ENCODE results near the gene STK16. TPM values are rescaled to one million over a fixed set of nuclear protein-coding genes. Genes with fewer than 3 reads are reported as not detected.

STK16 gene
- total RNA-seq, 4 donors from 2014 or later = 10.9 to 22.9 (median 16.1) TPM

DNA sequence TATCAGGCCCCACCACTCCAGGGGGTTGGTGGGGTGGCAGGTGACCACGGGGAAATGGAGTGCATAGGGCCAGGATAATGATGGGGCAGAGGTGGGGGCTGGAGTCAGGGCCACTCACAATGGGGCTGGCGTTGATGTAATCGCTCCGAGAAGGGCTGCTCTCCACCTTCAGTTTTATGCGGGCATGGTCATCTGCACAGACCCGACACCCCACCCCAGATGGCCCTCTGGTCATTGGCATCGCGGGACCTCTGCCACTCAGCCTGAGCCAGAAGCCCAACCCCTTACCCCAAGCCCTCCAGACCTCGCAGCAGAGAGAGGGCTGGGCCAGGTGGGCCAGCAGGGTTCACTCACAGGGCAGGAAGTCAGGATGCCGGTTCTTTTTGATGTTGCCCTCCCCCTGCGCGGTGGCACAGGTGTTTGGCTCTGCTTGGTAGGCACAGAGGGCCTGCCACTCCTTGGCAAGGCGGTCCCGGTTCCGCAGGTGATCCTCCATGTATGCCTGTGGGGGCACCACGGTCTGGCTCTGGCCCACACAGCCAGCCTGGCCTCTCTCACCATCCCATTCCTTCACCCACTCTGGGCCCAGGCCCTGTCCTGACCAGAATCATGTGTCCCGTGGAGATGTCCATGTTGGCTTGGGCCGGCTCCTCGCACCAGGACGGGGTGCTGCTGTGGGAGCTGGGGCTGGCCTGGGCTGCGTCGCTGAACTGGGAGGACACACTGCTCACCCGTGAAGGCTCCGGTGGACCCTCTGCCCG is 51.5 kb downstream of the STK16 start:
- TF ChIP-seq POLR2A (IDR thresholded peaks at IDR 0.05) (no peak), CTCF (IDR thresholded peaks at IDR 0.05) (no peak), POLR2AphosphoS5 (IDR thresholded peaks at IDR 0.05) (no peak), EP300 (IDR thresholded peaks at IDR 0.05) (no peak)
- Histone ChIP-seq H3K4me3 (no peak overlapping the region), H3K27ac (no peak overlapping the region), H3K4me1 (peaks cover 19% of the 10 kb centered on the region), H3K36me3 (no peaks in the 10 kb centered on the region), H3K9me3 (no peaks in the 10 kb centered on the region), H3K27me3 (peaks cover 16% of the 10 kb centered on the region)
- no peak for DNase-seq (ENCODE audit: low spot score in 2 of 2)
- WGBS = 94% methylated on average over 12 of the region's 25 CpGs

GRCh38 chr2:219297766-219298456 is 52.6 kb downstream of the STK16 start:
- Histone ChIP-seq H3K36me3 (no peaks in the 10 kb centered on the region), H3K9me3 (no peaks in the 10 kb centered on the region), H3K27me3 (peaks cover 27% of the 10 kb centered on the region), H3K4me3 (no peak overlapping the region), H3K27ac (no peak overlapping the region), H3K4me1 (peaks cover 19% of the 10 kb centered on the region)
- no peak for TF ChIP-seq POLR2AphosphoS5 (IDR thresholded peaks at IDR 0.05)
- TF ChIP-seq POLR2A (IDR thresholded peaks at IDR 0.05) = no peak
- TF ChIP-seq CTCF (IDR thresholded peaks at IDR 0.05) = no peak
- no peak for TF ChIP-seq EP300 (IDR thresholded peaks at IDR 0.05)
- 80% methylated on average over 11 of the region's 14 CpGs for WGBS
- DNase-seq (ENCODE audit: low spot score in 2 of 2) = no peak

GRCh38 chr2:219298759-219299371 is 53.6 kb downstream of the STK16 start:
- WGBS = 24% methylated on average over 6 of the region's 15 CpGs
- peaks cover 19% of the 10 kb centered on the region for H3K4me1 ChIP-seq
- H3K27me3 ChIP-seq = peaks cover 36% of the 10 kb centered on the region
- TF ChIP-seq POLR2AphosphoS5 (IDR thresholded peaks at IDR 0.05) = no peak
- TF ChIP-seq CTCF (IDR thresholded peaks at IDR 0.05) = peak; percentile 94 to 99
- TF ChIP-seq EP300 (IDR thresholded peaks at IDR 0.05) = no peak
- TF ChIP-seq POLR2A (IDR thresholded peaks at IDR 0.05) = no peak
- no peak overlapping the region for H3K27ac ChIP-seq
- DNase-seq (ENCODE audit: low spot score in 2 of 2) = peak; percentile 89 to 91
- no peak overlapping the region for H3K4me3 ChIP-seq
- no peaks in the 10 kb centered on the region for H3K9me3 ChIP-seq
- H3K36me3 ChIP-seq = no peaks in the 10 kb centered on the region

- Histone ChIP-seq H3K27me3 (peaks cover 39% of the 10 kb centered on the region), H3K4me3 (no peak overlapping the region), H3K27ac (no peak overlapping the region), H3K9me3 (no peaks in the 10 kb centered on the region), H3K4me1 (peaks cover 14% of the 10 kb centered on the region), H3K36me3 (no peaks in the 10 kb centered on the region)
- TF ChIP-seq EP300 (IDR thresholded peaks at IDR 0.05) (no peak), POLR2A (IDR thresholded peaks at IDR 0.05) (no peak), CTCF (IDR thresholded peaks at IDR 0.05) (no peak), POLR2AphosphoS5 (IDR thresholded peaks at IDR 0.05) (no peak)
- DNase-seq (ENCODE audit: low spot score in 2 of 2) = no peak
- WGBS = 90% methylated on average over 2 of the region's 6 CpGs
Observed at GRCh38 chr2:219299372-219299760, 54.1 kb downstream of the STK16 start.

Other genes with a start within 250 kb of the STK16 start
- not detected for gene CFAP65, start 204.0 kb upstream of the STK16 start, total RNA-seq
- under 1 TPM in 2 of 4 donors, not detected in 2; 0.23 to 0.30 TPM for gene IHH, start 184.6 kb upstream of the STK16 start, total RNA-seq
- gene NHEJ1, start 84.7 kb upstream of the STK16 start, total RNA-seq = 10 to 100 TPM; 15.7 to 19.2 (median 18.3) TPM
- gene SLC23A3, start 75.5 kb upstream of the STK16 start, total RNA-seq = 10 to 100 TPM in 1 of 4 donors, 1 to 10 TPM in 3; 2.4 to 12.6 (median 3.2) TPM
- gene CNPPD1, start 68.6 kb upstream of the STK16 start, total RNA-seq = 10 to 100 TPM; 44.9 to 70.3 (median 53.0) TPM
- gene RETREG2, start 67.2 kb upstream of the STK16 start, total RNA-seq = 100 to 1,000 TPM in 2 of 4 donors, 10 to 100 TPM in 2; 61.0 to 106 (median 91.9) TPM
- gene ZFAND2B, start 38.7 kb upstream of the STK16 start, total RNA-seq = 10 to 100 TPM; 48.1 to 84.7 (median 64.4) TPM
- gene ABCB6, start 26.5 kb upstream of the STK16 start, total RNA-seq = 10 to 100 TPM; 16.3 to 24.0 (median 20.7) TPM
- gene ATG9A, start 15.8 kb upstream of the STK16 start, total RNA-seq = 10 to 100 TPM; 60.3 to 83.9 (median 64.6) TPM
- 100 to 1,000 TPM in 1 of 4 donors, 10 to 100 TPM in 3; 38.6 to 252 (median 61.7) TPM for gene ANKZF1, start 15.7 kb upstream of the STK16 start, total RNA-seq
- gene GLB1L, start within 50 bp of the STK16 start, total RNA-seq = 1 to 10 TPM; 2.5 to 9.8 (median 5.4) TPM
- not detected for gene TUBA4B, start 7.8 kb downstream of the STK16 start, total RNA-seq
- 100 to 1,000 TPM; 194 to 530 (median 394) TPM for gene TUBA4A, start 8.4 kb downstream of the STK16 start, total RNA-seq
- 100 to 1,000 TPM in 2 of 4 donors, 10 to 100 TPM in 2; 91.2 to 138 (median 107) TPM for gene DNAJB2, start 33.9 kb downstream of the STK16 start, total RNA-seq
- gene PTPRN, start 63.9 kb downstream of the STK16 start, total RNA-seq = not detected
- gene RESP18, start 87.3 kb downstream of the STK16 start, total RNA-seq = not detected
- gene DNPEP, start 142.4 kb downstream of the STK16 start, total RNA-seq = 100 to 1,000 TPM in 1 of 4 donors, 10 to 100 TPM in 3; 66.6 to 104 (median 70.5) TPM
- gene DES, start 172.9 kb downstream of the STK16 start, total RNA-seq = 100 to 1,000 TPM in 1 of 4 donors, 10 to 100 TPM in 3; 11.4 to 100 (median 35.6) TPM
- 10 to 100 TPM in 1 of 4 donors, 1 to 10 TPM in 3; 6.5 to 17.2 (median 6.7) TPM for gene SPEG, start 189.4 kb downstream of the STK16 start, total RNA-seq

Data from suprapubic skin (tissue), 4 donors.